CD4-positive, alpha-beta T cell treated with Interleukin-6 for 4 hours (primary cell): ENCODE measurements around the gene SCGB1D4.

Experiments
- DNase-seq: peaks from one replicate; pipeline ENCODE4 v3.0.0-alpha.2; 2020; ENCODE audit warnings: mixed read lengths

The SCGB1D4 gene

DNA sequence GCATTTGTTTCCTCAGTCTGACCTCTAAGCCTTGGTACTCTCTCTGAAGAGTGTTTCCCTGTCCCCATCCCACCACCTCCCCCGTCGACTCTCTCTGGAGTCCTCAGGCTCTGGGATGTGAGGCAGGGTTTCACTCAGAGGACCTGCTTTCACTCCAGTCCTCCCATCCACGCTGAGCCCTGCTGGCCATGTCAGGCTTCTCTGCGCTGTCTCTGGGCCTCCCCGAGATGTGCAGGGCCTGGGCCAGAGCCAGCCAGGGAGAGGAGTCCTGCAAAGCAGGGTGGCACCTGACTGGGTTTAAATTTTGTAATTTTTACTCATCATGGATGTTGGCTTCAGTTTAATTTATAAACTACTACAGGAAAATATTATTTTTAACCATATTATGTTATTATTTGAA lies 25.6 kb downstream of the SCGB1D4 start:
- no peak for DNase-seq

DNA sequence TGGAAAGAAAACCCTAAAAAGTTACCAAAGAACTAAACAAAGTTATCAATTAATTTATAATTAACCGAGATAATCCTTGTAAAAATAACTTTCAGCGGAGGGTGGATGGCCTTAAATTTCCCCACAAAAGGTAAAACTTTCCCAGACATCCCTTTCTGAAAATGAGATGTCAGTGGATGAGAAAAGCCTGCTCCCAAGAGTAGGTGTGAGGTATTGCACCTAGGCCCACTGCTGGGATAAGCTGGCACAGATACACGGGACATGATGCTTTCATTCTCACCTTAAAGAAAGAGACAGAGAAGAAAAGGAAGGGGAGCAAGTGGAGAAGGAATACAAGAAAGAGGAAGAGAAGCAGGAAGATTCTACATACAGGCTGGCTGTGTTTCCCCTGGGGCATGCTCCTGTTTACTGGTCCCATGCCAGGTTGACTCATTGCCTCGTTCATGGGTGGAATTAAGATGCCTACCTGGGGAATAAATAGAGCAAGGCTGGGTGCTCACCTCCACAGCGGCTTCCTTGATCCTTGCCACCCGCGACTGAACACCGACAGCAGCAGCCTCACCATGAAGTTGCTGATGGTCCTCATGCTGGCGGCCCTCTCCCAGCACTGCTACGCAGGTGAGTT lies 29.1 kb downstream of the SCGB1D4 start, which contains the start of gene SCGB2A2:
SCGB2A2 (plus strand) TSS at position 505 of the 625 bp plus-strand sequence; CDS start at position 564, 59 bp downstream.
- DNase-seq, result no peak

DNA sequence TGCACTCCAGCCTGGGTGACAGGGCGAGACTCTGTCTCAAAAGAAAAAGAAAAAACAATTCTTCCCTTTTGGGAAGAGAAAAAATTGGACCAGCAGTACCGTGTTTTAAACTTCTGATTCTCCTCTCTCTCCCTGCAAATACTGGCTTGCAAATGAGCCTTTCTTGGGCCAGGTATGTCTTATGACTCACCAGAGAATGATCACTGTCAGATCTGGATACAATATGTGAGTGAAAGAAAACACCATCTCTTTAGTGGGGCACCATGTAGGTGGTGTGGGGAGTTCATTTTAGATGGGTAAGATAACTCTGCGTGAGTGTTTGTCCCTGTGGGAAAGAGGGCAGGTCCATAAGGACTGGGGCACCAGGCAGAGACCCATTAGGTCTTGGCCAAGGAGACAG lies 31.3 kb downstream of the SCGB1D4 start:
- DNase-seq, result no peak

DNA sequence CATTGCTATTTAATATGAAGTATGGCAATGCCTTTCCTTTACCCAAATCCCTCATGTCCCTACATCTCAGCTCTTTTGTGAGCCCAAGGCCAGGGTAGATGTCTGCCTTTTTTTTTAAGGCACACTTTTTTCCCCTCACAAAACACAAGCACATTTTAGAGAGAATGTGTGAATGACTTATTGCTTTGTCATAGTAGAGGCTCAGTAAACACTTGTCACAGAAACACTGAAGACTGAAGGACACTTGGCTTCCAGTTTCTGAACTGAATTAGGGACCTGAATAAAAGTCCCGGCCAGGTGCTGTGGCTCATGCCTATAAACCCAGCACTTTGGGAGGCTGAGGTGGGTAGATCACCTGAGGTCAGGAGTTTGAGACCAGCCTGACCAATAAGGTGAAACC lies 31.8 kb downstream of the SCGB1D4 start:
- no peak for DNase-seq

DNA sequence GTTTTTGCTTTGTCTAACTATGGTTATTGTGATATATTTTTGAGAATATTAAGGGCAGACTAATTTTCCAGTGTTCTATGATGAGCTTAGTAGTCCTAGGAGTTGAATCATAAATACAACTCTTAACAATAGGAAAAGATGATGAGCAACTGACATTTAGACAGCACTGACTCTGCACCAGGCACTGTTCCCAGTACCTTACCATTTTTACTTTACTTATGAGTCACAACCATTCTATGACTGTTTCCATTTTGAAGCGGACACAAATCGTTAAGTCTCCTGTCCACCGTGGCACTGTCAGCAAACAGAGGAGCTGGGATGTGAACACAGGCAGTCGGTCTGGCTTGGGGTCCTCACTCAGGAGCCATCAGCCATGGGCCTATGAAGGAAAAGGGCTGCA lies 32.3 kb downstream of the SCGB1D4 start:
- DNase-seq, result no peak

DNA sequence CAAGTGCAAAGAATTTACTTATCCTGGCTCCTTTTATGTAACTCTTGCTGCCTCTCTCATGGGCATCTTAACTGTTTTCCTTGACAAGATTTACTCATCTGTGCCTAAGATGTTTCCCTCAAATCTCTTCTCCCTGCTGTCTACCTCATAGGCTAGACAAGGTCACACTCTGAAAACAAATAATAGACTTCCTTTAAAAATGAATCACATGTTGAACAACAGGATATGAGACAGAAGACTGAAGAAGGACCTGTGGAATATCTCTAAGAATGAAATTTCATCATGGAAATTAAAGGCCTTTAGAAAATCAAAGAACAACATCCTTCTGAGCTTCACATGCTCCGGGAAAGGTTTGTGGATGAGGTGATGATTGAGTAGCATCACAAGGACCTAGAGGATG lies 34.9 kb downstream of the SCGB1D4 start:
- DNase-seq, result no peak

DNA sequence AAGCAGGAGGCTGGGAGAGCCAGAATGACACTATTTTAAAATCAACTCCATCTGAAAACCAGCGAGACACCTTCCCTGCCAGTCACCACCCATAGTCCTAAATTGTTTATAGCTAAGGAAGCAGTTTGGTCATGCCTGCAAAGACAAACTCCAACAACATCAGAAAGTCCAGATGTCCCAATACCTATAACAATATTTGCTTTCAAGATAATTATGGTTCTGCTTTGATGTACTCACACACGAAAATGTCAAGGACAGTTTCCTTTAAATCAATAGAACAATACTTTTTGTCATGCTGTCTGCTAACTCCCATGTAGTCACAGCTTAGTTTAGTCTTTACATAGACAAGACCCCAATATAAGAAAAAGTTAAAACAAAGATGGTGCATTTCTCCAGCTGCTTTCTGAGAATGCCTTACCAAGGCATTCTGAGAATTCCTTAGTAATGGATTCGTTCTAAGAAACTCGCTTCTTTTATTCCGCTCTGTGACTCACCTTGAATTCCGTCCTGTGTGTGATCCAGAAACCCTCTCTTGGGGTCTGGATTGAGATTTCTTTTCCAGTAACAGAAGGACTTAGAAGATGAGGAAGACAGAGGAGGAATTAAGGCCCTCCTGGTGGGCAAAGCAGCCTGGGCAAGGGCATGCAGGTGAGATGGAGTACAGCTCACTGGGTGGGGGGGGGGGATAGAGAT lies 38.5 kb downstream of the SCGB1D4 start:
- no peak for DNase-seq

DNA sequence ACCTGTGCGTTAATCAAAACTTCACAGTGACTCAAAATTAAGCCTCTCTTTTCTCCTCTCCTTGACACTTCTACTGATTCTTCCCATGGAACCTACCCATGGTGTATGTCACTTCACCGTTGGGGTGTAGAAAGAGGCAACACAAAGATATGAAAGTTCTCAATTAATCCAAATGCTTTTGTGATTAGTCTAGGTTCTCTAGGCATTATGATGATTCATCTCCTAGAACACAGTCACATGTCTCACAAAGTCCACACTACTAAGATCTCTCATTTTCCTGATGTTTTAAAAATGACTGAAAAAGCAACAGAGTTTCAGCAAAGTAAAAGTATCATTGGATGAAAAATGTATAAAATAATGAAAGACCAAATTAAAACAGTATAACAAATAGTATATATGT lies 42.6 kb downstream of the SCGB1D4 start:
- DNase-seq, result no peak

DNA sequence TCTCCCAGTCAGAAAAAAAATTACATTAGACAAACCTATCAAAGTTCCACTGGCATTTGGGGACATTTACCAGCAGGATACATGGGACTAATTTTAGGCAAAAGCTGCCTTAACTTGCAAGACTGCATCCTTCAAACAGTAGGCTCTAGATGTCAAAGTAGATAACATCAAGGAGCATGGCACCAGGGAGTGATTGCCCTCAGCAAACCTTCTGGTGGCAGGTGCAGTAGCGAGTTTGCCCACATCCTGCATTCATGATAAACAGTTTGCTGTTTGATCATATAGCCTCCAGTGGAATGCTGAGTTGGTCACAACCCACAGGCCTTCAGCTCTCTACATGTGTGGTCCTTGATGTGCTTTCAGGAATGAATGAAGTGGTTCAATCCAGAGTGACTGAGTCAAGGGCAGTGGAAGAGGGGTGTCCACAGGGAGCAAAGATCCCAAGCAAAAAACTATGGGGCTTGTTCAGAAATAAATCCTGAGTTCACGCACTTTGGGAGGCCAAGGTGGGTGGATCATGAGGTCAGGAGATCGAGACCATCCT lies 44.8 kb downstream of the SCGB1D4 start:
- no peak for DNase-seq

DNA sequence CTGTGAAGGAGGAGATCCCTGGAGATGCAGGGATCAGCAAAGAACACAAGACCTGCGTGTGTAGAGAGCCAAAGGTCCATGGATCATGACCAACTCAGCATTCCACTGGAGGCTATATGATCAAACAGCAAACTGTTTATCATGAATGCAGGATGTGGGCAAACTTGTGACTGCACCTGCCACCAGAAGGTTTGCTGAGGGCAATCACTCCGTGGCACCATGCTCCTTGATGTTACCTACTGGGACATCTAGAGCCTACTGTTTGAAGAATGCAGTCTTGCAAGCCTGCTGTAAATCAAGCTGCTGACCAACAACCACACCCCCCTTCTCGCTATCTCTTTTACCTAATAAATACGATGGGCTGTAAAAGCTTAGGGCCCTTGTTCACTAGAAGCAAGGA lies 47.2 kb downstream of the SCGB1D4 start:
- no peak for DNase-seq
